Vagina (tissue), 2 donors: ENCODE data around the gene RB1.

Source experiments
- POLR2AphosphoS5 ChIP-seq, 2 donors: sonication (generic); formaldehyde crosslinking; IDR thresholded peaks; one replicate each; pipeline ENCODE4 v1.9.0; 2017; ENCODE audit warnings: antibody characterized with exemption in 2 of 2, mild to moderate bottlenecking in 2 of 2, low read depth in 1 of 2; ENCODE audit not compliant: insufficient read depth in 1 of 2
- TF ChIP-seq, protein P1 (sequence below), 3 experiments: fragments of 450-650 bp in 2 of 3; fragments of 200-600 bp in 1 of 3; sonication (generic) in 1 of 3; IDR thresholded peaks; one replicate each; pipeline ENCODE4 v1.5.1; 2017 to 2019; ENCODE audit warnings: antibody characterized with exemption in 3 of 3, mild to moderate bottlenecking in 2 of 3, moderate library complexity in 2 of 3

DNA sequence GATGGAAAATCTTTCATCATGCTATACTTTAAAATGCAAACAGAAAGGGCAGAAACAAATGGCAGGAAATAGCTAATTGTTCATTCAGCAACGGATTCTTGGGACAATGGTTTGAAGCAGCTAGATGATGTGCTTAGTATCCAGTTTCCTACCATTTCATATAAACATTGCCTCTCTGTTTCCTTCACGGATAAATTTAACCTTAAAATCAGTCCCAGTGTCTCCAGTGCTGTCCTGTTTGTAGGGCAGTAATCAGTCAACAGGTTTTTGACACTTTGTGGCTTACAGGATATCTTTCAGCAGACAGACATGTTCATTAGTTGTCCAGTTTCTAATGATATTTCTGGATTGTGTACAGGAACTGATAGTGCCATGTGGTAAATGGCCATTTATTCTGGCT is 24.7 kb upstream of the RB1 start:
- TF ChIP-seq POLR2AphosphoS5 (IDR thresholded peaks at IDR 0.05; ENCODE audit: insufficient read depth in 1 of 2, low read depth in 1 of 2), result no peak
- TF ChIP-seq, protein P1, sequence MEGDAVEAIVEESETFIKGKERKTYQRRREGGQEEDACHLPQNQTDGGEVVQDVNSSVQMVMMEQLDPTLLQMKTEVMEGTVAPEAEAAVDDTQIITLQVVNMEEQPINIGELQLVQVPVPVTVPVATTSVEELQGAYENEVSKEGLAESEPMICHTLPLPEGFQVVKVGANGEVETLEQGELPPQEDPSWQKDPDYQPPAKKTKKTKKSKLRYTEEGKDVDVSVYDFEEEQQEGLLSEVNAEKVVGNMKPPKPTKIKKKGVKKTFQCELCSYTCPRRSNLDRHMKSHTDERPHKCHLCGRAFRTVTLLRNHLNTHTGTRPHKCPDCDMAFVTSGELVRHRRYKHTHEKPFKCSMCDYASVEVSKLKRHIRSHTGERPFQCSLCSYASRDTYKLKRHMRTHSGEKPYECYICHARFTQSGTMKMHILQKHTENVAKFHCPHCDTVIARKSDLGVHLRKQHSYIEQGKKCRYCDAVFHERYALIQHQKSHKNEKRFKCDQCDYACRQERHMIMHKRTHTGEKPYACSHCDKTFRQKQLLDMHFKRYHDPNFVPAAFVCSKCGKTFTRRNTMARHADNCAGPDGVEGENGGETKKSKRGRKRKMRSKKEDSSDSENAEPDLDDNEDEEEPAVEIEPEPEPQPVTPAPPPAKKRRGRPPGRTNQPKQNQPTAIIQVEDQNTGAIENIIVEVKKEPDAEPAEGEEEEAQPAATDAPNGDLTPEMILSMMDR (IDR thresholded peaks at IDR 0.05), result no peak
